Osteocyte (in vitro differentiated cells): Measurements from ENCODE around the gene MARCHF10. TPM values are rescaled to one million over a fixed set of nuclear protein-coding genes. Genes with fewer than 3 reads are reported as not detected.

ENCODE experiments used
- DNase-seq: peaks from one replicate; pipeline ENCODE4 v3.0.0; 2021; ENCODE audit warnings: mixed read lengths; ENCODE audit not compliant: unreplicated experiment; ENCODE audit errors: extremely low spot score
- H3K27ac Mint-ChIP-seq: one replicate; pipeline ENCODE4 v1.8.0; 2021; ENCODE audit warnings: mild to moderate bottlenecking, mixed read lengths; ENCODE audit not compliant: unreplicated experiment
- H3K27me3 Mint-ChIP-seq: one replicate; pipeline ENCODE4 v1.8.0; 2021; ENCODE audit warnings: mixed read lengths; ENCODE audit not compliant: unreplicated experiment
- H3K36me3 Mint-ChIP-seq: one replicate; pipeline ENCODE4 v1.8.0; 2021; ENCODE audit warnings: mixed read lengths; ENCODE audit not compliant: unreplicated experiment
- H3K4me1 Mint-ChIP-seq: one replicate; pipeline ENCODE4 v1.8.0; 2021; ENCODE audit warnings: mixed read lengths; ENCODE audit not compliant: unreplicated experiment
- H3K4me3 Mint-ChIP-seq: one replicate; pipeline ENCODE4 v1.8.0; 2021; ENCODE audit warnings: mild to moderate bottlenecking, moderate library complexity, mixed read lengths; ENCODE audit not compliant: unreplicated experiment
- H3K9me3 Mint-ChIP-seq: one replicate; pipeline ENCODE4 v1.8.0; 2021; ENCODE audit warnings: mixed read lengths; ENCODE audit not compliant: unreplicated experiment
- total RNA-seq: library from RNA; stranded (reverse); gene quantifications from 2 replicates; pipeline ENCODE4 v1.2.1, GENCODE V29; 2021
- TF ChIP-seq, protein P1 (sequence below): fragments of 200-600 bp; sonication (generic); IDR thresholded peaks from 2 replicates; pipeline ENCODE4 v1.5.0; 2021; ENCODE audit warnings: antibody characterized with exemption, mild to moderate bottlenecking, moderate library complexity

MARCHF10 gene
- total RNA-seq, 1 donor from 2014 or later: not detected

DNA sequence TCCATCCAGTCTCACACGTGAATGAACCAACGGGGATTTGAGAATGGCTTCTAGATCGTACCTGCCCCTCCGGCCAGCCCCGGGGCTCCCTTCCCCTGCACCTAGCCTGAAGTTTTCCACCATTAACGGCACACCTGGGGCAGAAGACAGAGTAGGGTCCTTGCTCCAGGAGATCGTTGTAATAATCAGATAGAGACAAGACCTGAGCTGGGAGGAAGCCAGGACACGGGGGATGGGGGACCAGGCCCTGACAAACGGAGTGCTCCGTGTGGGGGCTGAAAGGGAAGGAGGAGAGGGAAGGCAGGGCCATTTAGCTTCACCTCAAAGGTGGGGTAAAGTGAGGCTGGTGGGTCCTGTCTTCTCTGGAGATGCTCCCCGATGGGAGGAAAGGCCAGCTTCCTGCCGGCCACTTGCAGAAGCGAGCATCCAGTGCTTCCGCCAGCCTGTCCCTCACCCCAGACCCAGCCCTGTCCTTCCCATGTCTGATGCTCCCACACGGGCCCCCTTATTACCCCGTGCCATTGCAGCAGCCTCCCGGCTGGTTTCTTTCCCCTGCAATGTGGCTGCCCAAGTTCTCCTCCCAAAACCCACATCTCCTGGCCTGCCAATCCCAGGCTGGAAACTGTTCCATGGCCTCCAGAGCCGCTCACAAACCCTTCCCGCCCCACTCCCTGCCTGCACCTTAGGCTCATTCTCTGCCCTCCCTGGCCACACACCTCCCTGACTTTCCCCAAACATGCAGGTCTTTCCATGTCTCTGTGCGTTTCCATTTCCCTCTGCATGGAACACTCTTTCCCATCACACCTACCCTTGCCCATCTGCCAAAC lies 101.3 kb downstream of the MARCHF10 start:
- TF ChIP-seq, protein P1, sequence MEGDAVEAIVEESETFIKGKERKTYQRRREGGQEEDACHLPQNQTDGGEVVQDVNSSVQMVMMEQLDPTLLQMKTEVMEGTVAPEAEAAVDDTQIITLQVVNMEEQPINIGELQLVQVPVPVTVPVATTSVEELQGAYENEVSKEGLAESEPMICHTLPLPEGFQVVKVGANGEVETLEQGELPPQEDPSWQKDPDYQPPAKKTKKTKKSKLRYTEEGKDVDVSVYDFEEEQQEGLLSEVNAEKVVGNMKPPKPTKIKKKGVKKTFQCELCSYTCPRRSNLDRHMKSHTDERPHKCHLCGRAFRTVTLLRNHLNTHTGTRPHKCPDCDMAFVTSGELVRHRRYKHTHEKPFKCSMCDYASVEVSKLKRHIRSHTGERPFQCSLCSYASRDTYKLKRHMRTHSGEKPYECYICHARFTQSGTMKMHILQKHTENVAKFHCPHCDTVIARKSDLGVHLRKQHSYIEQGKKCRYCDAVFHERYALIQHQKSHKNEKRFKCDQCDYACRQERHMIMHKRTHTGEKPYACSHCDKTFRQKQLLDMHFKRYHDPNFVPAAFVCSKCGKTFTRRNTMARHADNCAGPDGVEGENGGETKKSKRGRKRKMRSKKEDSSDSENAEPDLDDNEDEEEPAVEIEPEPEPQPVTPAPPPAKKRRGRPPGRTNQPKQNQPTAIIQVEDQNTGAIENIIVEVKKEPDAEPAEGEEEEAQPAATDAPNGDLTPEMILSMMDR: no peak
- Mint-ChIP-seq H3K27me3 (no peaks in the 10 kb centered on the region), H3K36me3 (no peaks in the 10 kb centered on the region), H3K4me3 (no peak overlapping the region), H3K9me3 (no peaks in the 10 kb centered on the region), H3K27ac (no peak overlapping the region), H3K4me1 (peaks cover 31% of the 10 kb centered on the region)
- no peak for DNase-seq

GRCh38 chr17:62705778-62706597 lies 102.1 kb downstream of the MARCHF10 start:
- H3K27ac Mint-ChIP-seq: no peak overlapping the region
- peak overlapping the region; percentile 11 for H3K4me3 Mint-ChIP-seq
- peaks cover 31% of the 10 kb centered on the region for H3K4me1 Mint-ChIP-seq
- DNase-seq: no peak
- TF ChIP-seq, protein P1: no peak
- H3K36me3 Mint-ChIP-seq: no peaks in the 10 kb centered on the region
- H3K9me3 Mint-ChIP-seq: no peaks in the 10 kb centered on the region
- no peaks in the 10 kb centered on the region for H3K27me3 Mint-ChIP-seq

- H3K27me3 Mint-ChIP-seq: no peaks in the 10 kb centered on the region
- H3K4me1 Mint-ChIP-seq: peaks cover 31% of the 10 kb centered on the region
- DNase-seq: no peak
- H3K27ac Mint-ChIP-seq: peak overlapping the region; percentile 75
- TF ChIP-seq, protein P1: no peak
- no peaks in the 10 kb centered on the region for H3K9me3 Mint-ChIP-seq
- H3K4me3 Mint-ChIP-seq: peak overlapping the region; percentile 80
- no peaks in the 10 kb centered on the region for H3K36me3 Mint-ChIP-seq
Measured at GRCh38 chr17:62705156-62705777, 102.8 kb downstream of the MARCHF10 start.

- no peaks in the 10 kb centered on the region for H3K27me3 Mint-ChIP-seq
- DNase-seq: no peak
- TF ChIP-seq, protein P1: no peak
- no peaks in the 10 kb centered on the region for H3K9me3 Mint-ChIP-seq
- peak overlapping the region; percentile 80 for H3K4me3 Mint-ChIP-seq
- peaks cover 29% of the 10 kb centered on the region for H3K4me1 Mint-ChIP-seq
- H3K36me3 Mint-ChIP-seq: no peaks in the 10 kb centered on the region
- H3K27ac Mint-ChIP-seq: peak overlapping the region; percentile 75
Measured at GRCh38 chr17:62704381-62704971, 103.6 kb downstream of the MARCHF10 start.
